ENCODE results near the gene NUP98. TPM values are rescaled to one million over a fixed set of nuclear protein-coding genes. Genes with fewer than 3 reads are reported as not detected.
A peak's percentile ranks its signal among the peaks of the same experiment; 100 is the strongest.

The NUP98 gene
- total RNA-seq, 1 donor from 2014 or later: 94.8 TPM

- Mint-ChIP-seq H3K27ac (no peak overlapping the region), H3K9me3 (no peaks in the 10 kb centered on the region), H3K4me3 (no peak overlapping the region), H3K36me3 (peaks cover 29% of the 10 kb centered on the region), H3K27me3 (ENCODE audit: insufficient read depth, low read depth) (no peaks in the 10 kb centered on the region), H3K4me1 (peaks cover 7% of the 10 kb centered on the region)
- Histone ChIP-seq H2AFZ (replicated peaks) (no peak overlapping the region), H3F3A (ENCODE audit: low read depth) (peaks cover 11% of the 10 kb centered on the region), H3K4me2 (no peak overlapping the region), H3K36me3 (no peaks in the 10 kb centered on the region), H3K79me2 (ENCODE audit: low read depth) (no peaks in the 10 kb centered on the region), H3K9me3 (ENCODE audit: low read depth) (no peaks in the 10 kb centered on the region), H3K27me3 (no peaks in the 10 kb centered on the region), H3K9ac (no peak overlapping the region), H3K4me3 (no peak overlapping the region), H3K27ac (no peak overlapping the region), H3K4me1 (peaks cover 19% of the 10 kb centered on the region), H4K20me1 (ENCODE audit: low read depth) (no peaks in the 10 kb centered on the region)
- no peak for TF ChIP-seq CTCF (IDR thresholded peaks at IDR 0.05)
- TF ChIP-seq EZH2phosphoT487 (IDR thresholded peaks at IDR 0.05): no peak
- no peak for TF ChIP-seq EZH2 (IDR thresholded peaks at IDR 0.05)
- no peak for DNase-seq (ENCODE audit: low spot score)
Observed at GRCh38 chr11:3822312-3822711, 25.0 kb upstream of the NUP98 start.

- Histone ChIP-seq H3K27me3 (no peaks in the 10 kb centered on the region), H3K4me1 (peaks cover 8% of the 10 kb centered on the region), H3K9me3 (ENCODE audit: low read depth) (no peaks in the 10 kb centered on the region), H3K4me3 (no peak overlapping the region), H4K20me1 (ENCODE audit: low read depth) (no peaks in the 10 kb centered on the region), H2AFZ (replicated peaks) (no peak overlapping the region), H3K9ac (no peak overlapping the region), H3K79me2 (ENCODE audit: low read depth) (no peaks in the 10 kb centered on the region), H3F3A (ENCODE audit: low read depth) (peaks cover 2% of the 10 kb centered on the region), H3K27ac (no peak overlapping the region), H3K36me3 (no peaks in the 10 kb centered on the region), H3K4me2 (no peak overlapping the region)
- Mint-ChIP-seq H3K4me3 (no peak overlapping the region), H3K27me3 (ENCODE audit: insufficient read depth, low read depth) (no peaks in the 10 kb centered on the region), H3K4me1 (peaks cover 9% of the 10 kb centered on the region), H3K36me3 (peaks cover 21% of the 10 kb centered on the region), H3K27ac (no peak overlapping the region), H3K9me3 (no peaks in the 10 kb centered on the region)
- DNase-seq (ENCODE audit: low spot score): no peak
- TF ChIP-seq EZH2 (IDR thresholded peaks at IDR 0.05) (no peak), CTCF (IDR thresholded peaks at IDR 0.05) (no peak), EZH2phosphoT487 (IDR thresholded peaks at IDR 0.05) (no peak)
Observed at GRCh38 chr11:3820971-3821370, 23.6 kb upstream of the NUP98 start.

- no peak for TF ChIP-seq CTCF (IDR thresholded peaks at IDR 0.05)
- no peak for TF ChIP-seq EZH2 (IDR thresholded peaks at IDR 0.05)
- TF ChIP-seq EZH2phosphoT487 (IDR thresholded peaks at IDR 0.05): no peak
- peaks cover 2% of the 10 kb centered on the region for H3K27me3 Mint-ChIP-seq (ENCODE audit: insufficient read depth, low read depth)
- H3K36me3 Mint-ChIP-seq: peaks cover 3% of the 10 kb centered on the region
- no peak overlapping the region for H3K4me3 Mint-ChIP-seq
- Histone ChIP-seq H2AFZ (replicated peaks) (no peak overlapping the region), H3K4me3 (no peak overlapping the region), H3K36me3 (no peaks in the 10 kb centered on the region), H4K20me1 (ENCODE audit: low read depth) (peaks cover 5% of the 10 kb centered on the region), H3K4me1 (no peaks in the 10 kb centered on the region), H3K79me2 (ENCODE audit: low read depth) (no peaks in the 10 kb centered on the region), H3F3A (ENCODE audit: low read depth) (no peaks in the 10 kb centered on the region), H3K4me2 (no peak overlapping the region), H3K27me3 (no peaks in the 10 kb centered on the region), H3K9ac (no peak overlapping the region), H3K27ac (no peak overlapping the region), H3K9me3 (ENCODE audit: low read depth) (no peaks in the 10 kb centered on the region)
- H3K27ac Mint-ChIP-seq: peak overlapping the region; percentile 75
- DNase-seq (ENCODE audit: low spot score): no peak
- H3K4me1 Mint-ChIP-seq: peaks cover 8% of the 10 kb centered on the region
- H3K9me3 Mint-ChIP-seq: no peaks in the 10 kb centered on the region
Observed at GRCh38 chr11:3817181-3817800, 19.9 kb upstream of the NUP98 start.
